ENCODE results near the gene LGR6.

The LGR6 gene

GRCh38 chr1:202324646-202325045 lies 131.0 kb downstream of the LGR6 start:
- ChIA-PET CTCF (interaction anchor here (1.2 kb wide), 1 partner anchor 9 kb away, joined by 6 read pairs; no protein-coding TSS in a partner anchor), POLR2A (no interaction called here)
- no peaks in the 10 kb centered on the region for H3K9me3 ChIP-seq (ENCODE audit: control insufficient read depth, insufficient read depth, low read depth, low read length)

GRCh38 chr1:202329891-202330290 lies 136.3 kb downstream of the LGR6 start:
- TF ChIP-seq ZNF623 (tag by site-specific recombination; IDR thresholded peaks at IDR 0.05) (no peak), ZNF621 (tag by site-specific recombination; IDR thresholded peaks at IDR 0.05) (no peak), ZBTB49 (tag by site-specific recombination; IDR thresholded peaks at IDR 0.05; ENCODE audit: low read depth) (no peak), ZNF580 (tag by site-specific recombination; IDR thresholded peaks at IDR 0.05) (peak; percentile 56; the same call in 1 of the 2 replicates), ZNF558 (tag by site-specific recombination; IDR thresholded peaks at IDR 0.05) (no peak), ZNF214 (tag by site-specific recombination; IDR thresholded peaks at IDR 0.05; ENCODE audit: borderline replicate concordance) (no peak), ZSCAN23 (tag by site-specific recombination; IDR thresholded peaks at IDR 0.05) (no peak), ZNF366 (tag by site-specific recombination; conservative IDR thresholded peaks at IDR 0.05) (peak; percentile 7; the same call in 1 of the 2 replicates), ZNF660 (tag by site-specific recombination; IDR thresholded peaks at IDR 0.05) (no peak), RBAK (tag by site-specific recombination; IDR thresholded peaks at IDR 0.05) (no peak), OSR2 (tag by site-specific recombination; IDR thresholded peaks at IDR 0.05) (no peak), ZNF596 (tag by site-specific recombination; IDR thresholded peaks at IDR 0.05) (no peak), PRDM6 (tag by site-specific recombination; IDR thresholded peaks at IDR 0.05) (no peak), ZSCAN4 (tag by site-specific recombination; IDR thresholded peaks at IDR 0.05) (no peak), ZNF707 (tag by site-specific recombination; IDR thresholded peaks at IDR 0.05) (no peak), ZBTB10 (tag by site-specific recombination; IDR thresholded peaks at IDR 0.05) (no peak)
- ChIA-PET CTCF (interaction anchor here (1.4 to 4.7 kb wide), 9 partner anchors 12 to 390 kb away, joined by 3 to 31 read pairs (median 9); partner anchors contain the start of genes LGR6 and UBE2T), POLR2A (interaction anchor here (2.5 kb wide), 1 partner anchor 12 kb away, joined by 10 read pairs; the partner anchor contains the start of gene UBE2T)
- Histone ChIP-seq H3K4me3 (ENCODE audit: low read depth, low read length) (no peak overlapping the region), H3K9me3 (ENCODE audit: control insufficient read depth, insufficient read depth, low read depth, low read length) (no peaks in the 10 kb centered on the region), H3K4me1 (ENCODE audit: control insufficient read depth, insufficient read depth, low read length) (no peaks in the 10 kb centered on the region), H3K36me3 (ENCODE audit: control insufficient read depth in 2 of 2, insufficient read depth in 1 of 2, low read length in 2 of 2) (peaks cover 29 to 62% of the 10 kb centered on the region in 2 experiments), H3K27ac (ENCODE audit: extremely low read depth, low read depth, low read length) (no peak overlapping the region)

More at GRCh38 chr1:202324646-202325045, 131.0 kb downstream of the LGR6 start:
- H3K4me3 ChIP-seq (ENCODE audit: low read depth, low read length), result no peak overlapping the region
- no peaks in the 10 kb centered on the region for H3K4me1 ChIP-seq (ENCODE audit: control insufficient read depth, insufficient read depth, low read length)
- H3K27ac ChIP-seq (ENCODE audit: extremely low read depth, low read depth, low read length), result no peak overlapping the region
- H3K36me3 ChIP-seq (ENCODE audit: control insufficient read depth in 2 of 2, insufficient read depth in 1 of 2, low read length in 2 of 2), result peaks cover 0 to 12% of the 10 kb centered on the region in 2 experiments; a peak in 1 of 3 replicates
- TF ChIP-seq ZBTB44 (tag by site-specific recombination; IDR thresholded peaks at IDR 0.05) (no peak), SCRT2 (tag by site-specific recombination; IDR thresholded peaks at IDR 0.05) (peak; percentile 66)
